CD4-positive, alpha-beta T cell treated with Interleukin-15 for 1 hour (primary cell): Measurements from ENCODE around the gene TECTA.

Source experiments
- DNase-seq: peaks from one replicate; pipeline ENCODE4 v3.0.0-alpha.2; 2020

The TECTA gene, protein sequence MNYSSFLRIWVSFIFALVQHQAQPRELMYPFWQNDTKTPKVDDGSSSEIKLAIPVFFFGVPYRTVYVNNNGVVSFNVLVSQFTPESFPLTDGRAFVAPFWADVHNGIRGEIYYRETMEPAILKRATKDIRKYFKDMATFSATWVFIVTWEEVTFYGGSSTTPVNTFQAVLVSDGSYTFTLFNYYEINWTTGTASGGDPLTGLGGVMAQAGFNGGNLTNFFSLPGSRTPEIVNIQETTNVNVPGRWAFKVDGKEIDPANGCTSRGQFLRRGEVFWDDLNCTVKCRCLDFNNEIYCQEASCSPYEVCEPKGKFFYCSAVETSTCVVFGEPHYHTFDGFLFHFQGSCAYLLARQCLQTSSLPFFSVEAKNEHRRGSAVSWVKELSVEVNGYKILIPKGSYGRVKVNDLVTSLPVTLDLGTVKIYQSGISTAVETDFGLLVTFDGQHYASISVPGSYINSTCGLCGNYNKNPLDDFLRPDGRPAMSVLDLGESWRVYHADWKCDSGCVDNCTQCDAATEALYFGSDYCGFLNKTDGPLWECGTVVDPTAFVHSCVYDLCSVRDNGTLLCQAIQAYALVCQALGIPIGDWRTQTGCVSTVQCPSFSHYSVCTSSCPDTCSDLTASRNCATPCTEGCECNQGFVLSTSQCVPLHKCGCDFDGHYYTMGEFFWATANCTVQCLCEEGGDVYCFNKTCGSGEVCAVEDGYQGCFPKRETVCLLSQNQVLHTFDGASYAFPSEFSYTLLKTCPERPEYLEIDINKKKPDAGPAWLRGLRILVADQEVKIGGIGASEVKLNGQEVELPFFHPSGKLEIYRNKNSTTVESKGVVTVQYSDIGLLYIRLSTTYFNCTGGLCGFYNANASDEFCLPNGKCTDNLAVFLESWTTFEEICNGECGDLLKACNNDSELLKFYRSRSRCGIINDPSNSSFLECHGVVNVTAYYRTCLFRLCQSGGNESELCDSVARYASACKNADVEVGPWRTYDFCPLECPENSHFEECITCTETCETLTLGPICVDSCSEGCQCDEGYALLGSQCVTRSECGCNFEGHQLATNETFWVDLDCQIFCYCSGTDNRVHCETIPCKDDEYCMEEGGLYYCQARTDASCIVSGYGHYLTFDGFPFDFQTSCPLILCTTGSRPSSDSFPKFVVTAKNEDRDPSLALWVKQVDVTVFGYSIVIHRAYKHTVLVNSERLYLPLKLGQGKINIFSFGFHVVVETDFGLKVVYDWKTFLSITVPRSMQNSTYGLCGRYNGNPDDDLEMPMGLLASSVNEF (N-terminal part only)

DNA sequence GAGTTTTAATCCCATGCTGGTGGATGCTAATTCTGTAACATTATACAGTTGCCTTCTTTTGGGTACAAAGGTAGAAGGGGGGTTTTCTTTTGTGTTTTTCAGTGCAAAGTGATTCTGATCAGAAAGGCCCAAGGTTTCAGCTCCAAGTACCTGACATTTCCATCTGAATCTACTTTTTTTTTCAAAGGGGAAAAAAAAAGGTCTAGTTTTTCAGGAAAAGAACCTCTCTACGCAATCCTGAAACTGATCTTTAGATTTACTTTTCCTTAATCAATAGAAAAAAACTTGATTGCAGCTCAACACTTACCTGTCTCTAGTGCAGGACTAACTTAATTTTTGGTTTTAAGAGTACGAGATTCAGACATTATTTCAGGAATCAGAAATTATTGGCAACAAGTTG, at the start of gene TECTA:
Gene TECTA, plus strand, starts transcription at position 301 of the 400 bp plus-strand sequence. CDS start 1,423 bp downstream, outside the sequence.
- no peak for DNase-seq

DNA sequence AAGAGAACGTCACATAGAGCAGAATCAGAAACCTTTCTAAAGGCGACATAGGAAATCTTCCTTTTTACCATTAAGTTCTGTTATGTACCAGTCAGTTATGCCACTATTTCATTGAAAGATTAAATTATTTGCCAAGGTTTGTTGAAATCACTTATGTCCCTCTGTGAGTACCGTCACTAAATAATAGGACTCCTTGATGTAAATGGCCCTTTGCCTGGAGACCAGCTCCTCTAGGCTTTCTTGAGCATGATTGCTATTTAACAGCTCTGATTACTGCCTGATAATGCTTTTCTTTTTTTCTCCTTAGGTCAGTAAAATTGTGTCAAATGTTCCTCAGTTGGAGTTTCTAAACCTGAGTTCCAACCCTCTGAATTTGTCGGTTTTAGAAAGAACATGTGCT, 47.8 kb upstream of the TECTA start:
- no peak for DNase-seq

DNA sequence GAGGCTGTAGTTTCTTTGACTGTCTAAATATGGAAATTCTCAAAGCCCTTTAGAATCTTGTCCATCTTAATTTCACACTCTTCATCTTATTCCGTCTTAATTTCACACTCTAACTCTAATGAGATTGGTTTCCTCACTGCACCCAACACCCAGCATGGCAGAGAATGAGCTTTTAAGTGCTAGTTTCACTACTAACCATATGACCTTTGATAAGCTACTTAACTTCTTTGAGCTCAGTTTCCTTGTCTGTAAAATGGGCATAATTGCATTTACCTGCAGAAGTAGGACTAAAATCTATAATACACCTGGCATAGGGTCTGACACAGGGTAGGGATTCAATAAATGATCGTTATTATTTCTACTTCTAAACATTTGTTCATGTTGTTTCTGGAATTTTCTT, 46.8 kb upstream of the TECTA start:
- DNase-seq = no peak

DNA sequence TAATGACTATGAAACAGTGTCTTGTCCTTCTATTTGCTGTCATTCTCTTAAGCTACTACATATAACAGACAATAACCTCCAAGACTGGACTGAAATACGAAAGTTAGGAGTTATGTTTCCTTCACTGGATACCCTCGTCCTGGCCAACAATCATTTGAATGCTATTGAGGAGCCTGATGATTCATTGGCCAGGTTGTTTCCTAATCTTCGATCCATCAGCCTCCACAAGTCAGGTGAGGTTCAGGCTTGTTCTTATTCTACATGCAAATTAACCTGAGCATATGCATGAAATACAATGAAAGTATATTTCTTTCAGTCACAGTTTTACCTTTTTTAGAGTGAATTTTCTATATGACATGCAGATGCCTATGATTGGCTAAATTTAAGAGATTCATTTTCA, 46.0 kb upstream of the TECTA start:
- no peak for DNase-seq

DNA sequence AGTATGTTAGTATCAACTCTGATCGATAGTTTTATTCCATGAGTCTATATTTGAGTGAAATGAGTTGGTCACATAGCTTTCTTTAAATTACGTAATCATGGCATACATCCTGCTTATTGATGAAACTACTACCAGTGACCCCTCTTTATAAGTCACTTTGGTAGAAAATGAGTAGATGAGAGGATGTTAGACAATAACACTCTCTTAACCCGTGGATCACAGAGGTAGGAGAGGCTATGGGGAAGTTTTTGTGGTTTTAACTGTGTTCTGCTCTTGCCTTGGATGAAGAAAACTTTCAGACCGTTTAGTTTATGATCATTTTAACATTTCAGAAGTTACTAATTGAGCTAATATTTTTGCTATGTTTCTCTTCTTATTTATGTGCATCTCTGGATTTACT, 43.1 kb upstream of the TECTA start:
- no peak for DNase-seq

DNA sequence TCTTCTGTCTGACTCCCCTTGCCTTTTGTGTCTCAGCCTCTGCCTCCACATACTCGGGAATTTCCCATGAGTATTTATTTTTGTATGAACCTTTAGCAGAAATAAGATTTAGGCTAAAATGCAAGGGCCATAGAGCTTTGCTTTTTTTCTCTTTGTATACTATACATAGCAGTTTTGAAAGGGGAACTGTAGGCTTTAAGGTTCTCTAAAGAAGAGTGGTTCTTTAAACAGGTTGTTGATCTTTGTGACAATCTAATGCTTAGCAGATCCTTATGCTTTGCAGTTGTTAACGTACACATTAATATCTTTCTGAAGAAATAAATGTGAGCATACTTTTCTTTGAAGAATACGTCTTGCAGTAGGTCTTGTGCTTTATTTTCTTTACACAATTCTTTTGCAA, 42.1 kb upstream of the TECTA start:
- no peak for DNase-seq

DNA sequence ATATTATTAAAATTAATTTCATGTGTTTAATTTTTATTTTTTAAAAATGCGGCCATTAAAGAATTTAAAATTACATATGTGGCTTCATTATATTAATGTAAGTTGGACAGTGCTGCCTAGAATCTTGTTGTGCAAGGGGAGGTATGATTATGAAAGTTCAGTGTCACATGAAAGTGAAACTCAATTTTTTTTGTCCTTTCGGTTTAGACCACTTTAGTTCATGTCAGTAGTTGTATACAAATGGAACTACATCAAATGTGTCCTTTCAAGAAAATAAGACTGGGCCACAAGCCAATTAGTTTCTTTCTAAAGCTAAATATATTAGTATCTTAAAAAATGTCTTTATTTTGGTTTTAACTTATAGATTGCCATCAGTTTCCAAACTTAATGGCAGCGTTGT, 41.4 kb upstream of the TECTA start:
- DNase-seq = no peak

DNA sequence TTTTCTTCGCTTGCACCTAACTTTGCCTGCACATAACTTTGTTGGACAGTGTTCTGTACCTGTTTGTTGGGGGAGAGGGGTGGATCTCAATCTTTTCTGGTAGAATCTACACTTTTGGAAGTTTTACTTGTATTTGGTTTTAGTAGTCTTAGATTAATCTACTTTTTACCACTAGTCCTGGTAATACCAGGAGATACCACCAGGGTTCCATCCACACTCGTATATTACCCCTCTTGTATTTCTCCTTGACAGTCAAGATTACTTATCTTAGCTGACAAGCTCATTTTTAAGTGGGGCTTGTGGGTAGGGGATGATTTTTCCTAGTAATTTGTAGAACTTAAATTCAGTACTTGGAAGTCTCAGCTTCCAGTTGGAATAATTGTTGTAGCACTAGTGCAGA, 37.3 kb upstream of the TECTA start:
- no peak for DNase-seq

DNA sequence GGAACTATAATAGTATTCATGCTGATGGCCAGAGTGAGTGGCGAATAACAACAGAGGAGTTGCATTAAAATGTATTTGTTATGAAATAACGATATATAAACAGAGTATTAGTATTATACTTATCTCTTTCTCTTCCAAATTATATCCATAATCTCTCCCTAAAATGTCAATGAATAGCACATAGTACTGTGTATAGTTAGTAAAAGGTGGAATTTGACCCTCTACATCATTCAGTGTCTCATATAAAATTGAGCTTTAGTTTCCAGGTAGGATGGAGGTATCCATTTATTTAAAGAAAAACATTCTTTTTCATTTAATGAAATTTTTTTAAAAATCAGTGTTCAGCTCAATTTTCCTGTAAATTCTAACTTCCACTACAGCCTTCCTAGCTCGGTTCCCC, 34.4 kb upstream of the TECTA start:
- no peak for DNase-seq

DNA sequence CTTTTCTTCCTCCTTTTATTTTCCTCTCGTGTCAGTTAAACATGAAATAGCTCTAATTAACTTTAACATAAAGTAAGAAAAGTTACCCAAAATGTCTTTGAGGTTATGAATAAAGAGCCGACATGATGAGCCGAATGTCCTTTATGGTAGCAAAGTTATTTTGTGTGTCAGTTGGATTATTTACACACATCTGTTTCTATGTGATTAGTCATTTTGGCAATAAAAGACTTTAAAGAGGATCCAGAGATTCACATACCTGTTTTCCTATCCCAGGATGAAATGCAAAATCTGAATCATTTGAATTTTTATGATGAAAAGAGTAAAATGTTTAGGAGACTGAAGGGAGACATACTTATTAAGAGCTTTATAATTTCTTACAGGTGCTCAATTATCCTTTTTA, 34.0 kb upstream of the TECTA start:
- DNase-seq = no peak

DNA sequence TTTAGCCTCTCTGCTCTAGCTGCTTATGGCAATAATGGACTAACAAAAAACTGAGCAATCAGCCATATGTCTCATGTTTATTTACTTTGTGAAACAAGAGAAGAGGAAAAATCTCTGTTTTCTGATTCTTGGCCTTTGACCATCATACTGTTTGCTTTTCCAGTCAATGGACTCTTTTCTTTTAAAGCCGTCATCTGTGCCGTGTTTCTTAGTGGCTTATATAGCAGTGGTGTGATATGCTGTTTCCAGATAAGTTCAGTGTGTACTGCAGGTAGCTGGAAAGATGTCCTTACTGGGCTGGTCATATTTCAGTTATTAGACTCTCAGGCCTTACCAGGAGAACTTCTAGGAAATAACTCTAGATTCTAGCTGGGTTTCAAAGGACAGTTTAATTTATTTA, 33.6 kb upstream of the TECTA start:
- no peak for DNase-seq

DNA sequence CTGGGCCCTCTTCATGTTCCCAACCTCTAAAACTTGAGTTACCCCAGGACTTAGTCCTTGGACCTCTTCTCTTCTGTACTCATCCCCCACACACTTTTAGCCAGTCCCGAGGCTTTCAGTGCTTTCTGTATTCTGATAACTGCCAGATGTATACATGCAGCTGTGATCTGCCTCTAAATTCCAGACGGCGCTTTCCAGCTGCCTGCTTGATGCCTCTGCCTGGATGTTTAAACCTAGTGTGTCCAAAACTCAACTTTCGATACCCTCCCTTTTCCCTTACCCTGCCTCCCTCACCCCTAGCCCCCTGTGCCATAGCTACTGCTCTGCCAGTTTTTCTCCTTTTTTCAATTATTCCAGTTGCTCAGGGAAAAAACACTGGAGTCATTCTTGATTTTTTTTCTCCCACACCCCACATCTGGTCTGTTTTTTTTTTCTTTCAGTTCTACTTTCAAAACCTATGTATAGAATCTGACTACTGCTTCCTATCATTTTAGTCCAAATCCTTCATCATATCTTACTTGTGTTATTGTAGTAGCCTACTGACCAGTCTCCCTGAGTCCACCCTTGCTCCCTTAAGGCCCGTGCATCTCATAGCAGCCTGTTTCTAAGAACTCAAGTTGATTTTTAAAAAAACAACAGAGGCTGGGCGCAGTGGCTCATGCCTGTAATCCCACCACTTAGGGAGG, 32.9 kb upstream of the TECTA start:
- no peak for DNase-seq

DNA sequence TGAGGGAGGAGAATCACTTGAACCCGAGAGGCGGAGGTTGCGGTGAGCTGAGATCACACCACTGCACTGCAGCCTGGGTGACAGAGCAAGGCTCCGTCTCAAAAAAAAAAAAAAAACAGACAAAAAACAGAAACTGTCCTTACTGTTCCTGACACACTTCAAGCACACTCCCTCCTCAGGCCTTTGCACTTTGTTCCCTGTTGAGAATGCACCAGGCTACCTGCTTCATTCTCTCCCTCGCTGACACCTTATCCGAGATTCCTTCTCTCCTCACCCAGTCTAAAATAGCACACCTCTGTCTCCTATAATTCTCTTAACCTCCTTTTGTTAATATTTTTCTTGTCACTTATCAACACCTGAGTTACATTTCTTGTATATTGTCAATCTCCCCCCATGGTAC, 32.3 kb upstream of the TECTA start:
- DNase-seq = no peak

DNA sequence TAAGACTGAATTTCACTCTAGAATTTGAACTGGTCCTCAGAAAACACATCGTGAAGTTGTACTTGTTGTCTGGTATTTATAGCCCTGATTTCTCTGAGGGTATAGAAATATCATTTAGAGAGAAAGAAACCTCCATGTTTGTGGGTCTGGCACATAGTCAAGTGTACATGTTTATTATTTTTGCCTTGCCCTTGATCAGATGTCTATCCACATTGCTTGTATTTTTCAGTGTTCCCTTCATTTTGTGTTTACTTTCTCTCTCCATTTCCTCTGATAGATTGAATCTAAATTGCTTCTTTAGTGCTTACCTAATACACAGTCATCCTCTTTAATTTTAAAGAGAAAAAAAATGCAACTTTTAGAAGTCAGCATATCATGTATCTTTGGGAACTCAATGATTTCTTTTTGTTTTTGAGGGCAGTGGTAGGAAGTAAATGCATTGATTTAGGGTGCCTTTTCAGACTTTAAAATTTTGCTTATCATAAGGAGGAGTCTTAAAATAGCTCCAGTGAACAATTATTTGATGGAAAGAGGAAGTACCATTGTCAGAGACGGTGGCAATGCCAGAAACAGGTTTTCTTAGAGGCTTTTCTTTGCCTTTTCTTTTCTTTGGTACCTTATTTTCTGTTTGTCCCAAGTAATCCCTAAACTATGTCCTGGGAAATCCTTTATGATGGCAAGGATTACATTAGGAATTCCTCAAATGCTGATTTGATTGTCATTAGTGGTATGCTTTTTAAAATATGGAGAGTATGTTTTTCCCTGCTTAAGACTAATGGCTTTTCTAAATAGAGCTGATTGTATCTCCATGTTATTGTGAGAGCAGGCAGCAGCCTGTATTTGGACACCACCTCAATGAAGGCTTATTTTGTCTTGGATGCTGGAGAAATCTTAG, 29.8 kb upstream of the TECTA start:
- DNase-seq = no peak

DNA sequence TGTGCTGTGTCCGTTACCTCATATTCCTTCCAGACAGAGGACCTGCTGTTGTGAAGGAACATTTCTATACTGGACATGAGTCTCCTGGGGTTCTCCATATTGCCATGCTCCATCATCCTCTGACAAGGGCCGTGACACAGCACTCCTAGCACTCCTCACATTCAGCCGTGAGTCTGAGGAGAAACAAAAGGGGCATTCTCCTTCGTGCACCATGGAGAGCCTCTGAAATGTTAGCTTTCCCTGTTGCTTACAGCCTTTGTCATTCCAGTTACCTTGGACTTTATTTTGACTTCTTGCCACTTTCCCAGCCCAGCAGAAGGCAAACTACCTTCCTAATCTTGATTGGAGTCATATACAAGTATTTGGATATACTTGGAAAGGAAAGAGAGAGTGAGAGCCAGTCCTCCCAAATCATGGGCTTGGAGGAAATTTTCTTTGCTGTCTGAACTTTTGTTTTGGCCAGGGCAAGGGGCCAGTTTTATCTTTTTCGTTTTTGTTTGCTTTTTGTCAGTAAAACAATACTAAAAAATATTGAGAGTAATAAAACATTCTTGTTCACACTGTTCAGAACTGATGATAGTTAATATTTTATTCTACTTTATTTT, 29.1 kb upstream of the TECTA start:
- no peak for DNase-seq

DNA sequence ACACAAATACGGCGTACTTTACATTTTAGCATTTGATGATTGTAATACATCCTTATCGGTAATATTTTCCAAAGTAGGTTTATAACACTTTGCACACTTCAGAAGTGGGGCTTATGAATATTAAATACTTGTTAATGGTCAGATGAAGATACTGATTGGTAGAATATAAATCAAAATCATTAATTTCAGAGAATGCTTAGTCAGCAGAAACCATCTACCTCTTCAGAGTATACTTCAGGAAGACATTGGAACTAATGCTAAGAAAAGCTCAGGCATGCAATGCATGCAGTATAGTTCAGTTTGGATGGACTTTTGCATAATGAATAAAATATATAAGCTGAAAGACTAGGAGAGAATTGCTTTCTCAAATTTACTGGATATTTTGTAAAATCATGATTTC, 19.7 kb upstream of the TECTA start:
- DNase-seq = no peak

DNA sequence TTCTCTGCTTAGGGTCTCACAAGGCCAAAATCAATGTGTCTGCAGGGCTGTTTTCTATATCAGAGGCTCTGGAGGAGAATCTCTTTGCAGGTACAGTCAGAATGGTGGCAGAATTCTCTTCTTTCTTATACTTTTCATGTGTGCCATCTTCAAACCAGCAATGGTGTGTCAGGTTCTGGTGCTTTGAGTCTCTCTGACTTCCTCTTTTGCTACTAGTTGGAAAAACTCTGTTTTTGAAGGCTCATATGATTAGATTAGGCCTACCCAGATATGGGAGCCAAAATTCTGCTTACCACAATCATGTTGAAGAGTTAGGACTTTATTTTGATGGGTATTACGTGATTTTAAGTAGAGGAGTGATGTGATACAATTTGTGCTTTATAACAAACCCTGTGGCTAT, 18.8 kb upstream of the TECTA start:
- DNase-seq = no peak

DNA sequence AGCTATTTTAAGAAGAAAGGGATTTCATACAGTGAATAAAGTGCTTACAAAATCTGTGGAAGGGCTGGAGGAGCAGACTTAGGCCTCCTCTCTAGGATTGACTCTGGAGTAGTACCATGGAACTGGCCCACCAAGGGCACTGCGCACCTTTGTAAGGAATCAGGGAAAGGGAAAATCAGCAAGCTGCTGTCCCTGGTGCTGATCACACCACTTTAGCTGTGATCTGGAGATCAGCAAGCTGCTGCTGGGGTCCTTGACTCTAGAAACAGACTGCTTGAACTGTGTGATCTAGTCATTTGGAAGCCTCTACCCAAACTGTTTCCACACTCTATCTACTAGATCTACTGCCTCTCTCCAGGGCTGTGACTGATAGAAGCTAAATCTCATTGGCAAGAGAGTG, 18.4 kb upstream of the TECTA start:
- DNase-seq = no peak

DNA sequence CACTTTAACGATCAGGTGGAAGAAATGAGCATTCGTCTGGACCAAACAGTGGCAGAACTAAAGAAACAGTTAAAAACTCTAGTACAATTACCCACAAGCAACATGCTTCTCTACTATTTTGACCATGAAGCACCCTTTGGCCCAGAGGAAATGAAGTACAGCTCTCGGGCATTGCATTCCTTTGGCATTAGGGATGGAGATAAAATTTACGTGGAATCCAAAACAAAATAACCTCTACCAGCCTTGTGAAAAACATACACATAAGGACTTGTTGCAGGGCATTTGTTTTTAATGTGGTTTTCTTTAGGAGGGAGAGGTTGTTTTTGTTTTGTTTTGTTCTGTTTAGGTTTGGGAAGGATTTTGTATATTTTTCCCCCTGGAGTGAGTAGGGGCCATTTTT, 14.2 kb upstream of the TECTA start:
- DNase-seq = no peak

DNA sequence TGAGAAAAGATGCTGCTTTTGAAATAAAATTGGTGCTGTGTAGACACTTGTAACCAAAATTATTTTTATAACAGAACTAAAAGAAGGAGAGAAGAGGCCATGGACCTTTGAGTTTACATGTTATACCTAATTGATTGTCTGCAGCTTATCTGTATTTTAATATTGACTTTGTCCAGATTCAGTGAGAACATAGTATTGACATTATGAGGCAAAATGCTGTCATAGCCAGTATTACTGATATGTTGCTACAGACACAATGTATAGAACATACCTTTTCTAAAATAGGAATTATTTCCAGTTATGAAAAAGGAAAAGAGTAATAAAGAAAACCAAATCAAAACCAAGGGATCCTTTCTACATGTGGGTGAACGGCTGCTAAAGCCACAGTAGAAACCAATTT, 11.5 kb upstream of the TECTA start:
- no peak for DNase-seq

DNA sequence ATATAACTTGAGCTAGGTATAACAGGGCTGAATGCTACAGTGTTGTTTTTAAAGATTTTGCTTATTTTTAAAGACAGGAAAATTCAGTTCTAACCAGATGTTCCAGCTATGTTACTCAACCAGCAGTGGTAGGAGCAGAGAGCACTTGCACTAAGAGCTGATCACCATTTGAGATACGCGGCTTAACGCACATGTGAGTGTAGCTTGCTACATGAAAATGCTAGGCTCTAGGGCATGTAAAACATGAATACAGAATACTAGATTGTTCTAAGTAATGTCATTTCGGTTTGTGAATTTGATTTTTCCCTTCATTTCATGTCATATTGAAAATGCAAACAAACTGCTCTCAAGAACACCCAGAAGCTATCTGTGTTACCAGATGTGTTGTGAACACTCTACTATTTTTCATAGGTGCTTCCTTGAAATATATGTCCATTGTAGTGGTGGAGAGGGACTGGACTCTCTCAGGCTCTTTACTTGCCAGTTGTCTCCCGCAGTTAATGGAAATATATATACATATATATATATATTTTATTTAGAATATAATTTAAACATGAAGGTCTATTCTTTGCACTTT, 10.8 kb upstream of the TECTA start:
- no peak for DNase-seq
